RWPE2 (cell line): Measurements from ENCODE around the gene AQP1.
A peak's percentile ranks its signal among the peaks of the same experiment; 100 is the strongest.

Experiments used
- ATAC-seq: fragments of 200-7000 bp; cut with Tn5 transposase; 3 replicates; pipeline ENCODE4 v1.9.1; 2021; ENCODE audit warnings: low read depth
- DNase-seq: peaks from one replicate; pipeline ENCODE4 v3.0.0-alpha.2; 2020; ENCODE audit warnings: low spot score
- H3K27ac ChIP-seq: fragments of 450-650 bp; 2 replicates; pipeline ENCODE4 v1.5.1; 2017; ENCODE audit warnings: mild to moderate bottlenecking; ENCODE audit not compliant: poor library complexity, severe bottlenecking
- H3K27me3 ChIP-seq: fragments of 250-450 bp; sonication (Bioruptor Pico); 2 replicates; pipeline ENCODE4 v1.5.1; 2021; ENCODE audit warnings: mild to moderate bottlenecking, moderate library complexity; ENCODE audit not compliant: insufficient read depth, poor library complexity, severe bottlenecking
- H3K36me3 ChIP-seq: fragments of 250-450 bp; sonication (Bioruptor Pico); 2 replicates; pipeline ENCODE4 v1.5.1; 2020; ENCODE audit warnings: low read depth, mild to moderate bottlenecking, moderate library complexity
- H3K4me1 ChIP-seq: fragments of 250-450 bp; sonication (Bioruptor Pico); 2 replicates; pipeline ENCODE4 v1.5.1; 2021; ENCODE audit warnings: mild to moderate bottlenecking, moderate library complexity; ENCODE audit not compliant: insufficient read depth, poor library complexity, severe bottlenecking
- H3K4me3 ChIP-seq: fragments of 250-450 bp; sonication (Bioruptor Pico); 2 replicates; pipeline ENCODE4 v1.5.1; 2021; ENCODE audit warnings: mild to moderate bottlenecking, moderate library complexity; ENCODE audit not compliant: severe bottlenecking
- H3K9me3 ChIP-seq: fragments of 250-450 bp; sonication (Bioruptor Pico); 2 replicates; pipeline ENCODE4 v1.5.1; 2021; ENCODE audit warnings: mild to moderate bottlenecking, moderate library complexity; ENCODE audit not compliant: severe bottlenecking
- CTCF ChIP-seq: fragments of 450-650 bp; IDR thresholded peaks from one replicate; pipeline ENCODE4 v1.5.1; 2017; ENCODE audit warnings: mild to moderate bottlenecking, moderate library complexity; ENCODE audit not compliant: poor library complexity, severe bottlenecking

AQP1 gene

GRCh38 chr7:30933124-30933974 lies 21.7 kb downstream of the AQP1 start:
- no peak overlapping the region for H3K27ac ChIP-seq
- ATAC-seq: no peak
- H3K27me3 ChIP-seq: no peaks in the 10 kb centered on the region
- no peaks in the 10 kb centered on the region for H3K4me1 ChIP-seq
- DNase-seq: peak; percentile 48
- no peaks in the 10 kb centered on the region for H3K36me3 ChIP-seq
- no peak overlapping the region for H3K4me3 ChIP-seq
- no peaks in the 10 kb centered on the region for H3K9me3 ChIP-seq
- TF ChIP-seq CTCF: no peak

GRCh38 chr7:30934225-30934624 lies 22.6 kb downstream of the AQP1 start:
- ATAC-seq (no peak), DNase-seq (peak; percentile 30)
- no peaks in the 10 kb centered on the region for H3K9me3 ChIP-seq
- H3K4me1 ChIP-seq: no peaks in the 10 kb centered on the region
- no peak overlapping the region for H3K4me3 ChIP-seq
- no peaks in the 10 kb centered on the region for H3K27me3 ChIP-seq
- H3K27ac ChIP-seq: no peak overlapping the region
- no peak for TF ChIP-seq CTCF
- H3K36me3 ChIP-seq: no peaks in the 10 kb centered on the region

- Histone ChIP-seq H3K27ac (no peak overlapping the region), H3K4me3 (no peak overlapping the region), H3K4me1 (no peaks in the 10 kb centered on the region), H3K9me3 (no peaks in the 10 kb centered on the region), H3K36me3 (no peaks in the 10 kb centered on the region), H3K27me3 (peaks cover 6% of the 10 kb centered on the region)
- DNase-seq (no peak), ATAC-seq (no peak)
- no peak for TF ChIP-seq CTCF
Measured at GRCh38 chr7:30934732-30935568, 23.3 kb downstream of the AQP1 start.

GRCh38 chr7:30935569-30935877 lies 23.9 kb downstream of the AQP1 start:
- ATAC-seq: no peak
- Histone ChIP-seq H3K9me3 (no peaks in the 10 kb centered on the region), H3K4me1 (no peaks in the 10 kb centered on the region), H3K27me3 (peaks cover 9% of the 10 kb centered on the region), H3K36me3 (no peaks in the 10 kb centered on the region), H3K27ac (no peak overlapping the region), H3K4me3 (no peak overlapping the region)
- TF ChIP-seq CTCF: no peak
- DNase-seq: peak; percentile 34
